Nephron (organoid): ENCODE results near the gene INHBA.

Experiments
- H3K27ac Mint-ChIP-seq, 3 experiments: 2 replicates each; pipeline ENCODE4 v1.8.0; 2020; ENCODE audit warnings: mixed read lengths in 3 of 3, mild to moderate bottlenecking in 2 of 3, moderate library complexity in 1 of 3
- H3K27me3 Mint-ChIP-seq: 2 replicates; pipeline ENCODE4 v1.8.0; 2021; ENCODE audit warnings: low read depth, mild to moderate bottlenecking, moderate library complexity, mixed read lengths
- H3K36me3 Mint-ChIP-seq: 2 replicates; pipeline ENCODE4 v1.8.0; 2020; ENCODE audit warnings: low read depth, mixed read lengths
- H3K4me1 Mint-ChIP-seq: 2 replicates; pipeline ENCODE4 v1.8.0; 2020; ENCODE audit warnings: mixed read lengths
- H3K4me3 Mint-ChIP-seq, 3 experiments: 2 replicates each; pipeline ENCODE4 v1.8.0; 2020; ENCODE audit warnings: mild to moderate bottlenecking in 3 of 3, mixed read lengths in 3 of 3, moderate library complexity in 2 of 3
- H3K9me3 Mint-ChIP-seq: 2 replicates; pipeline ENCODE4 v1.8.0; 2020; ENCODE audit warnings: mixed read lengths
- TF ChIP-seq, protein P1 (sequence below), 3 experiments: fragments of 200-600 bp; sonication (generic); IDR thresholded peaks; one replicate each; pipeline ENCODE4 v1.5.0; 2021; ENCODE audit warnings: antibody characterized with exemption in 3 of 3; ENCODE audit not compliant: unreplicated experiment in 3 of 3

Gene INHBA

DNA sequence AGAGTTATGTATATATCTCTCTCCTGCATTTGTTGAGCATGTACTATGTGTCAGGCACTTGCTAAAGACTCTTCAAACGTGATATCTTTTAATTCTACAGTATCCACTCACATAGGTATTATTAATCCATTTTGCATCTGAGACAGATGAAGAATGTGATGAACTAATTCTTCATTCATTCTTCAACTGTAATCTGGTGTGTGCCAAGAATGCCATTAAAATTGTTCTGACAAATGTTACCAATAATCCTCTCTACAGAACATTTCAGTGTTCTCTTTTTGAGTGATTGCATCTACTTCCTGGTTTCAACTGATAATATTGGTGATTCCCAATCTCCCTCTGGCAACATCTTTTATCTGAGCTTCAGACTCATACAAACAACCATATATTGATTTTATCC lies 18.0 kb upstream of the INHBA start:
- Mint-ChIP-seq H3K27me3 (no peaks in the 10 kb centered on the region), H3K4me3 (no peak overlapping the region), H3K9me3 (peaks cover 8% of the 10 kb centered on the region), H3K27ac (no peak overlapping the region), H3K4me1 (no peaks in the 10 kb centered on the region), H3K36me3 (no peaks in the 10 kb centered on the region)
- TF ChIP-seq, protein P1, sequence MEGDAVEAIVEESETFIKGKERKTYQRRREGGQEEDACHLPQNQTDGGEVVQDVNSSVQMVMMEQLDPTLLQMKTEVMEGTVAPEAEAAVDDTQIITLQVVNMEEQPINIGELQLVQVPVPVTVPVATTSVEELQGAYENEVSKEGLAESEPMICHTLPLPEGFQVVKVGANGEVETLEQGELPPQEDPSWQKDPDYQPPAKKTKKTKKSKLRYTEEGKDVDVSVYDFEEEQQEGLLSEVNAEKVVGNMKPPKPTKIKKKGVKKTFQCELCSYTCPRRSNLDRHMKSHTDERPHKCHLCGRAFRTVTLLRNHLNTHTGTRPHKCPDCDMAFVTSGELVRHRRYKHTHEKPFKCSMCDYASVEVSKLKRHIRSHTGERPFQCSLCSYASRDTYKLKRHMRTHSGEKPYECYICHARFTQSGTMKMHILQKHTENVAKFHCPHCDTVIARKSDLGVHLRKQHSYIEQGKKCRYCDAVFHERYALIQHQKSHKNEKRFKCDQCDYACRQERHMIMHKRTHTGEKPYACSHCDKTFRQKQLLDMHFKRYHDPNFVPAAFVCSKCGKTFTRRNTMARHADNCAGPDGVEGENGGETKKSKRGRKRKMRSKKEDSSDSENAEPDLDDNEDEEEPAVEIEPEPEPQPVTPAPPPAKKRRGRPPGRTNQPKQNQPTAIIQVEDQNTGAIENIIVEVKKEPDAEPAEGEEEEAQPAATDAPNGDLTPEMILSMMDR (IDR thresholded peaks at IDR 0.05; ENCODE audit: unreplicated experiment in 3 of 3), result no peak

DNA sequence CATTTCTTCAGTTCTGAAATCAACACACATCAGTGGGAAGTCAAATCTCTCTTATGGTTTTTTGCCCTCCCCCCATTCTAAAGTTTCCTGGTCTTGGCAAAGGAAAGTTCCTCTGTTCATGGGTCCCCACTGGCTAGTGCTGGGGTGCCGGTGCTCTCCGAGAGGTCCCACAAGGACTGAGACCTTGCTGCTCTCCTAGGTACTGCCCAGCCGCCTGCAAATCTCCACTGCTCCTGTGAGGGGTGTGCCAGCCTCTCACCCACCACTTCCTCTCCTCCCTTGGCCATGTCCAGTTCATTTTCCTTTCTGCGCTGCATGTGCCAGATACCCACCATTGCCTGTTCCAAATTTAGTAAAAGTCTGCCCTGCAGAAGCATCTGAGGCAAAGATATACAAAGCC lies 17.2 kb upstream of the INHBA start:
- H3K4me3 Mint-ChIP-seq, result no peak overlapping the region
- H3K9me3 Mint-ChIP-seq, result peaks cover 9% of the 10 kb centered on the region
- no peaks in the 10 kb centered on the region for H3K4me1 Mint-ChIP-seq
- H3K27ac Mint-ChIP-seq, result no peak overlapping the region
- no peaks in the 10 kb centered on the region for H3K36me3 Mint-ChIP-seq
- no peaks in the 10 kb centered on the region for H3K27me3 Mint-ChIP-seq
- TF ChIP-seq, protein P1 (IDR thresholded peaks at IDR 0.05; ENCODE audit: unreplicated experiment in 3 of 3), result no peak

DNA sequence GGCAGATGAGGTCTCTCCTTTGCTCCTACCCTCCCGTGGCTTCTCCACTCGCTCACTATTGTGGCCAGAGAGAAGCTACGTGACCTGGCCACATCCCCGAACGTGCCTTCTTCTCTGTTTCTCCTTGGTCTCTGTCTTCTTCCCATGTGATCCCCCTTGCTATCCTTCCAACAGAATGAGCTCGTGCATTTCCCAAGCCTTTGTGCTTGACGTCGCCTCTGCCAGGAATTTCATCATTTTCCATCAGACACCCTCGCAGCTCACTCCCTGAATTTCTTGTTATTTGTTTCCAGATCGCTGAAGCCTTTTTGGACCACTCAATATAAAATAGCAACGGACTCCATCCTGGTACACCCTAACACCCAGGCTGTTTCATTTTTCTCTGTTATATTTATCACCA lies 13.8 kb upstream of the INHBA start:
- H3K27me3 Mint-ChIP-seq, result no peaks in the 10 kb centered on the region
- no peak overlapping the region for H3K4me3 Mint-ChIP-seq
- H3K27ac Mint-ChIP-seq, result no peak overlapping the region
- TF ChIP-seq, protein P1 (IDR thresholded peaks at IDR 0.05; ENCODE audit: unreplicated experiment in 3 of 3), result no peak
- H3K9me3 Mint-ChIP-seq, result peaks cover 3% of the 10 kb centered on the region
- no peaks in the 10 kb centered on the region for H3K4me1 Mint-ChIP-seq
- no peaks in the 10 kb centered on the region for H3K36me3 Mint-ChIP-seq

DNA sequence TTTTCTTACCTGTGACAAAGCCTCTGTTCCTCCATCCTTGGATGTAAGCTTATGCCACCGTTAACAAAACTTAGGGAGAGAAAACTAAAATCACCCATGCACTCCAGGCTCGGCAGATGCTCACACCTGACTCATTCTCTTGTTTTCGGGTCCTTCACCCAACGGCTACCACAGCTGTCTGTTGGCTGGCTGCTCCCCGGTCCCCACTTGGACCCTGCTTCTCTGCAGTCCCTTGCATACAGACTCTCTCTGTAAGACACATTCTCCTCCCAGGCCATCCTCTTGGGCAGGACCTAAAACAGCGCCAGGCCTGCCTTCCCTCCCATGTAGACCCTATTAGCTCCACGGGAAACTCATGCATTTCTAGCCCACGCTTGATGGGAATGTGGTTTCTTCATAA lies 12.1 kb upstream of the INHBA start:
- no peaks in the 10 kb centered on the region for H3K36me3 Mint-ChIP-seq
- H3K4me1 Mint-ChIP-seq, result no peaks in the 10 kb centered on the region
- no peak overlapping the region for H3K4me3 Mint-ChIP-seq
- peaks cover 3% of the 10 kb centered on the region for H3K9me3 Mint-ChIP-seq
- no peaks in the 10 kb centered on the region for H3K27me3 Mint-ChIP-seq
- TF ChIP-seq, protein P1 (IDR thresholded peaks at IDR 0.05; ENCODE audit: unreplicated experiment in 3 of 3), result no peak
- no peak overlapping the region for H3K27ac Mint-ChIP-seq

DNA sequence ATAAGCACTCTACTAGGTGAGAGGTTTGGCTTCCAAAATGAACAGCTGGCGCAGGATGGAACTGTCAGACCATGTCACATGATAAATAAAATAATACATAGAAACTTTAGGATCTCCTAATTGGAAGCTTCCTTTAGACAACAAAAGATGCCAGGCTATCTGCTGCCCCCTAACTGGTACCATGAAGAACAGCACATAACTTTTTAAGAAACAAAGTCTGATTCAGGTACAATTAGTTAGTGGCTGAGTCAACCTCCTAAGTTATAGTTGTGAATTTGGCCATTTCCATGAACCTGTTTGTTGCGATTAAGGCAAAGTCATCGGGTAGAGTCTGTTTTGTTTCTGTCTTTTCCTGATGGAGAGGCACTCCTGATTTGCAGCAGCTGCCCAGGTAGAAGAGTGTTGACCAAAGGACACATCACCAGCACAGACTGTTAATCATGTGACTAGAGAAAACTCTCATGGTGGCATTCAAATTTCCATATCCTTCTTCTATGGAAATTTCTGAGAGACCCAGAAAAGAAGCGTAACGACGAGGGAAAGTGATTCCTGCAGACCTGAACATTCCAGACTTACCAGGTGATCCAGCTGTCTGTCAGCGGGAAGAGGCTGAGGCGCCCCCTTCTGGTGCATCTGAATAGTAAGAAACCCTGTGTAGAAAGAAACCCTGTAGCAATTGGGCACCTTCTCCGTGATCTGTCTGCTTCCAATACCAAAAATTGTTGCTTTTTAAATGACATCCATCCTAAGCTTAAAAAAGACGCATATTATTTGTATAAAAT lies 8.6 kb upstream of the INHBA start:
- H3K4me1 Mint-ChIP-seq, result peaks cover 7% of the 10 kb centered on the region
- no peaks in the 10 kb centered on the region for H3K36me3 Mint-ChIP-seq

More for the DNA sequence above, 8.6 kb upstream of the INHBA start:
- Mint-ChIP-seq H3K9me3 (peaks cover 3% of the 10 kb centered on the region), H3K27ac (no peak overlapping the region), H3K27me3 (peaks cover 11% of the 10 kb centered on the region), H3K4me3 (no peak overlapping the region)
- TF ChIP-seq, protein P1 (IDR thresholded peaks at IDR 0.05; ENCODE audit: unreplicated experiment in 3 of 3), result peak in 2 of 3 experiments; percentile 31 to 45
